H9 (cell line): ENCODE measurements around the gene OR8G5. TPM values are rescaled to one million over a fixed set of nuclear protein-coding genes. Genes with fewer than 3 reads are reported as not detected.

Experiments
- DNase-seq: peaks from one replicate; pipeline ENCODE4 v3.0.0-alpha.2; 2017
- H2AFZ ChIP-seq: one replicate; pipeline ENCODE4 v1.6.1; 2013; ENCODE audit warnings: mild to moderate bottlenecking, low read length, control low read depth, moderate library complexity
- H2AK5ac ChIP-seq: 2 replicates; pipeline ENCODE4 v1.6.1; 2013; ENCODE audit warnings: low read length, control low read depth, mixed read lengths; ENCODE audit not compliant: insufficient read length
- H2BK120ac ChIP-seq: one replicate; pipeline ENCODE4 v1.6.1; 2013; ENCODE audit warnings: low read depth, mild to moderate bottlenecking, low read length, control low read depth, inconsistent platforms; ENCODE audit not compliant: poor library complexity, severe bottlenecking
- H2BK12ac ChIP-seq: 2 replicates; pipeline ENCODE4 v1.6.1; 2013; ENCODE audit warnings: low read length, control low read depth, mixed read lengths, low read depth; ENCODE audit not compliant: insufficient read length
- H2BK15ac ChIP-seq: 2 replicates; pipeline ENCODE4 v1.6.1; 2013; ENCODE audit warnings: low read depth, low read length, control low read depth
- H2BK20ac ChIP-seq: one replicate; pipeline ENCODE4 v1.6.1; 2013; ENCODE audit warnings: low read depth, mild to moderate bottlenecking, low read length, control low read depth, inconsistent platforms; ENCODE audit not compliant: poor library complexity, severe bottlenecking
- H2BK5ac ChIP-seq: 2 replicates; pipeline ENCODE4 v1.6.1; 2013; ENCODE audit warnings: low read length, control low read depth, mixed read lengths; ENCODE audit not compliant: insufficient read length
- H3K14ac ChIP-seq: 2 replicates; pipeline ENCODE4 v1.6.1; 2013; ENCODE audit warnings: low read length, control low read depth; ENCODE audit not compliant: insufficient read depth
- H3K18ac ChIP-seq: 2 replicates; pipeline ENCODE4 v1.6.1; 2013; ENCODE audit warnings: low read depth, mild to moderate bottlenecking, mixed read lengths, low read length, control low read depth; ENCODE audit not compliant: insufficient read length
- H3K23ac ChIP-seq: 2 replicates; pipeline ENCODE4 v1.6.1; 2013; ENCODE audit warnings: low read length, control low read depth, mixed read lengths, low read depth; ENCODE audit not compliant: insufficient read length
- H3K23me2 ChIP-seq: 2 replicates; pipeline ENCODE4 v1.6.1; 2013; ENCODE audit warnings: low read depth, mild to moderate bottlenecking, mixed read lengths, low read length, control low read depth; ENCODE audit not compliant: insufficient read length, poor library complexity, severe bottlenecking
- H3K27ac ChIP-seq: 2 replicates; pipeline ENCODE4 v1.5.1; 2013; ENCODE audit warnings: low read length, control low read depth, mixed read lengths, low read depth; ENCODE audit not compliant: insufficient read length
- H3K27me3 ChIP-seq: 2 replicates; pipeline ENCODE4 v1.6.1; 2013; ENCODE audit warnings: low read length, control low read depth, inconsistent platforms; ENCODE audit not compliant: insufficient read depth
- H3K4ac ChIP-seq: 2 replicates; pipeline ENCODE4 v1.6.1; 2013; ENCODE audit warnings: low read depth, mild to moderate bottlenecking, control low read depth, inconsistent platforms, low read length, moderate library complexity
- H3K4me1 ChIP-seq: 2 replicates; pipeline ENCODE4 v1.6.1; 2013; ENCODE audit warnings: low read length, control low read depth, inconsistent platforms; ENCODE audit not compliant: insufficient read depth
- H3K4me2 ChIP-seq: 2 replicates; pipeline ENCODE4 v1.6.1; 2013; ENCODE audit warnings: low read length, control low read depth, mixed read lengths; ENCODE audit not compliant: insufficient read length, insufficient read depth
- H3K56ac ChIP-seq: 2 replicates; pipeline ENCODE4 v1.6.1; 2013; ENCODE audit warnings: low read depth, mild to moderate bottlenecking, mixed read lengths, low read length, control low read depth; ENCODE audit not compliant: insufficient read length
- H3K79me1 ChIP-seq: 2 replicates; pipeline ENCODE4 v1.6.1; 2013; ENCODE audit warnings: low read depth, mild to moderate bottlenecking, moderate library complexity, low read length, control low read depth, inconsistent platforms; ENCODE audit not compliant: insufficient read depth, poor library complexity, severe bottlenecking
- H3K79me2 ChIP-seq: 2 replicates; pipeline ENCODE4 v1.6.1; 2013; ENCODE audit warnings: low read length, control low read depth, inconsistent platforms; ENCODE audit not compliant: insufficient read depth
- H3K9ac ChIP-seq: 2 replicates; pipeline ENCODE4 v1.6.1; 2013; ENCODE audit warnings: low read length, control low read depth, mixed read lengths; ENCODE audit not compliant: insufficient read length; ENCODE audit errors: extremely low read depth
- H3K9me3 ChIP-seq: one replicate; pipeline ENCODE4 v1.6.1; 2013; ENCODE audit warnings: low read depth, low read length, inconsistent platforms; ENCODE audit not compliant: control insufficient read depth
- H3T11ph ChIP-seq: one replicate; pipeline ENCODE4 v1.6.1; 2013; ENCODE audit warnings: mild to moderate bottlenecking, low read length, control low read depth, inconsistent platforms
- H4K20me1 ChIP-seq: one replicate; pipeline ENCODE4 v1.6.1; 2013; ENCODE audit not compliant: control insufficient read depth, insufficient read length, insufficient read depth
- H4K5ac ChIP-seq: 2 replicates; pipeline ENCODE4 v1.6.1; 2013; ENCODE audit warnings: low read depth, mild to moderate bottlenecking, mixed read lengths, low read length, control low read depth; ENCODE audit not compliant: insufficient read length
- H4K8ac ChIP-seq: replicated peaks from 2 replicates; pipeline ENCODE4 v1.6.1; 2013; ENCODE audit warnings: low read length, control low read depth, mixed read lengths, low read depth; ENCODE audit not compliant: insufficient read length
- H4K91ac ChIP-seq: 2 replicates; pipeline ENCODE4 v1.6.1; 2013; ENCODE audit warnings: low read depth, mild to moderate bottlenecking, moderate library complexity, mixed read lengths, low read length, control low read depth; ENCODE audit not compliant: insufficient read length
- H3K27ac Mint-ChIP-seq, 3 experiments: 2 replicates in 2 of 3; 3 replicates in 1 of 3; pipeline ENCODE4 v1.8.0; 2020 to 2021; ENCODE audit warnings: mixed read lengths in 3 of 3, mild to moderate bottlenecking in 1 of 3, moderate library complexity in 1 of 3
- H3K27me3 Mint-ChIP-seq: 2 replicates; pipeline ENCODE4 v1.8.0; 2021; ENCODE audit warnings: low read depth, mild to moderate bottlenecking, moderate library complexity, mixed read lengths
- H3K36me3 Mint-ChIP-seq, 3 experiments: 2 replicates in 2 of 3; 3 replicates in 1 of 3; pipeline ENCODE4 v1.8.0; 2020 to 2021; ENCODE audit warnings: low read depth in 3 of 3, mixed read lengths in 3 of 3; ENCODE audit not compliant: insufficient read depth in 1 of 3
- H3K4me1 Mint-ChIP-seq, 2 experiments: 2 replicates each; pipeline ENCODE4 v1.8.0; 2020; ENCODE audit warnings: mixed read lengths in 2 of 2
- H3K4me3 Mint-ChIP-seq, 2 experiments: 2 replicates in 1 of 2; 3 replicates in 1 of 2; pipeline ENCODE4 v1.8.0; 2020 to 2021; ENCODE audit warnings: mild to moderate bottlenecking in 2 of 2, mixed read lengths in 2 of 2, moderate library complexity in 1 of 2
- H3K9me3 Mint-ChIP-seq, 2 experiments: 2 replicates in 1 of 2; 3 replicates in 1 of 2; pipeline ENCODE4 v1.8.0; 2020; ENCODE audit warnings: mild to moderate bottlenecking in 2 of 2, mixed read lengths in 2 of 2, moderate library complexity in 1 of 2
- WGBS: extraction: QIAGEN DNeasy Blood & Tissue Kit; methylation state at CpG from one replicate; pipeline ENCODE4 v1.1.7; 2013; ENCODE audit warnings: missing lambda C conversion rate, low lambda C conversion rate, mixed read lengths; ENCODE audit not compliant: insufficient read length; ENCODE audit errors: extremely low coverage; 5-methylcytosine and 5-hydroxymethylcytosine counted together
- total RNA-seq: library from RNA; stranded (reverse); gene quantifications from 2 replicates; pipeline ENCODE4 v1.2.1, GENCODE V29; 2021
- TF ChIP-seq, protein P1 (sequence below): fragments of 200-600 bp; sonication (generic); conservative IDR thresholded peaks from 3 replicates; pipeline ENCODE4 v1.8.0; 2021; ENCODE audit warnings: antibody characterized with exemption, mild to moderate bottlenecking

The OR8G5 gene
- total RNA-seq, 1 experiment from 2014 or later, result not detected

DNA sequence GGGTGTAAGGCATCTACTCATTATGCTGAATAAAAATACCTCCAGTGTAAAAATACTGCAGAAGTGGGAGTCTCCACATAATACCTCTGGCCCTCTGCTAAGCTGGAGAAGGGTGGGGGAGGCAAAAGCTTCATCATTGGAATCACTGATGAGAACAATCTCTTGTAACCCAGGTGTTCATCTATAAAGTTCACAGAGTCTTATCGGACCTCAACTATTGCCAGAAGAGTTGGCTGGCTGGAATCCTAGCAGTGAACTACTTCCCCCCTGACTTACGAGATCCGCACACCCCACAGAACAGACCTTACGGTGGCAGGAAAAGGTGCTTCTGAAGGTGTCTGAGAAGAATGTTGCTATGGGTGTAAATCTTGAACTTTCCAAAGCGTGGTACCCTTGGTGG is 55.1 kb downstream of the OR8G5 start:
- H3K9me3 Mint-ChIP-seq, result no peaks in the 10 kb centered on the region
- no peak overlapping the region for H3K23ac ChIP-seq
- H2BK120ac ChIP-seq, result no peak overlapping the region
- H4K20me1 ChIP-seq, result no peaks in the 10 kb centered on the region
- TF ChIP-seq, protein P1, sequence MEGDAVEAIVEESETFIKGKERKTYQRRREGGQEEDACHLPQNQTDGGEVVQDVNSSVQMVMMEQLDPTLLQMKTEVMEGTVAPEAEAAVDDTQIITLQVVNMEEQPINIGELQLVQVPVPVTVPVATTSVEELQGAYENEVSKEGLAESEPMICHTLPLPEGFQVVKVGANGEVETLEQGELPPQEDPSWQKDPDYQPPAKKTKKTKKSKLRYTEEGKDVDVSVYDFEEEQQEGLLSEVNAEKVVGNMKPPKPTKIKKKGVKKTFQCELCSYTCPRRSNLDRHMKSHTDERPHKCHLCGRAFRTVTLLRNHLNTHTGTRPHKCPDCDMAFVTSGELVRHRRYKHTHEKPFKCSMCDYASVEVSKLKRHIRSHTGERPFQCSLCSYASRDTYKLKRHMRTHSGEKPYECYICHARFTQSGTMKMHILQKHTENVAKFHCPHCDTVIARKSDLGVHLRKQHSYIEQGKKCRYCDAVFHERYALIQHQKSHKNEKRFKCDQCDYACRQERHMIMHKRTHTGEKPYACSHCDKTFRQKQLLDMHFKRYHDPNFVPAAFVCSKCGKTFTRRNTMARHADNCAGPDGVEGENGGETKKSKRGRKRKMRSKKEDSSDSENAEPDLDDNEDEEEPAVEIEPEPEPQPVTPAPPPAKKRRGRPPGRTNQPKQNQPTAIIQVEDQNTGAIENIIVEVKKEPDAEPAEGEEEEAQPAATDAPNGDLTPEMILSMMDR, result no peak
- H2BK5ac ChIP-seq, result no peak overlapping the region
- H2AK5ac ChIP-seq, result no peak overlapping the region
- no peak overlapping the region for H3K14ac ChIP-seq
- H2AFZ ChIP-seq, result no peak overlapping the region
- H4K91ac ChIP-seq, result no peak overlapping the region
- no peaks in the 10 kb centered on the region for H3K4me1 Mint-ChIP-seq
- WGBS, result no CpG with 5 or more reads among the region's 5 CpGs
- H3K79me2 ChIP-seq, result no peaks in the 10 kb centered on the region
- no peaks in the 10 kb centered on the region for H3K36me3 Mint-ChIP-seq
- H3K27ac Mint-ChIP-seq, result no peak overlapping the region
- DNase-seq, result no peak
- H3K27me3 ChIP-seq, result no peaks in the 10 kb centered on the region
- no peaks in the 10 kb centered on the region for H3K4me1 ChIP-seq
- no peak overlapping the region for H2BK15ac ChIP-seq
- no peak overlapping the region for H3K56ac ChIP-seq
- H3K4ac ChIP-seq, result no peak overlapping the region
- no peak overlapping the region for H3K4me2 ChIP-seq
- H3K18ac ChIP-seq, result no peak overlapping the region
- H4K8ac ChIP-seq, result no peak overlapping the region
- H3K79me1 ChIP-seq, result no peaks in the 10 kb centered on the region
- no peaks in the 10 kb centered on the region for H3K9me3 ChIP-seq
- no peaks in the 10 kb centered on the region for H3K23me2 ChIP-seq
- H2BK12ac ChIP-seq, result no peak overlapping the region
- H3K27me3 Mint-ChIP-seq, result no peaks in the 10 kb centered on the region
- no peak overlapping the region for H2BK20ac ChIP-seq
- H3T11ph ChIP-seq, result no peak overlapping the region
- no peak overlapping the region for H3K9ac ChIP-seq
- no peak overlapping the region for H4K5ac ChIP-seq
- H3K27ac ChIP-seq, result no peak overlapping the region
- no peak overlapping the region for H3K4me3 Mint-ChIP-seq
